Inferior parietal cortex (tissue), 1 donor: ENCODE data around the gene LRRC8A.
"Not testable (repeated sequence)": the region's sequence is repeated elsewhere in the genome, so short reads cannot be mapped to it uniquely, and the experiment has no call there.

Experiments
- DNase-seq: peaks from one replicate; pipeline ENCODE4 v3.0.0-alpha.2; 2016; ENCODE audit errors: extremely low spot score

LRRC8A gene

GRCh38 chr9:128921881-128922763, 40.2 kb downstream of the LRRC8A start:
- DNase-seq: no peak

GRCh38 chr9:128923493-128923883, 41.6 kb downstream of the LRRC8A start:
- no peak for DNase-seq

- peak; percentile 59 for DNase-seq
Measured at GRCh38 chr9:128927731-128928411, 45.9 kb downstream of the LRRC8A start.

GRCh38 chr9:128928624-128929023, 46.7 kb downstream of the LRRC8A start:
- no peak for DNase-seq

- no peak for DNase-seq
Measured at GRCh38 chr9:128929560-128929959, 47.6 kb downstream of the LRRC8A start.

- DNase-seq: no peak
Measured at GRCh38 chr9:128933731-128934130, 51.8 kb downstream of the LRRC8A start.

DNA sequence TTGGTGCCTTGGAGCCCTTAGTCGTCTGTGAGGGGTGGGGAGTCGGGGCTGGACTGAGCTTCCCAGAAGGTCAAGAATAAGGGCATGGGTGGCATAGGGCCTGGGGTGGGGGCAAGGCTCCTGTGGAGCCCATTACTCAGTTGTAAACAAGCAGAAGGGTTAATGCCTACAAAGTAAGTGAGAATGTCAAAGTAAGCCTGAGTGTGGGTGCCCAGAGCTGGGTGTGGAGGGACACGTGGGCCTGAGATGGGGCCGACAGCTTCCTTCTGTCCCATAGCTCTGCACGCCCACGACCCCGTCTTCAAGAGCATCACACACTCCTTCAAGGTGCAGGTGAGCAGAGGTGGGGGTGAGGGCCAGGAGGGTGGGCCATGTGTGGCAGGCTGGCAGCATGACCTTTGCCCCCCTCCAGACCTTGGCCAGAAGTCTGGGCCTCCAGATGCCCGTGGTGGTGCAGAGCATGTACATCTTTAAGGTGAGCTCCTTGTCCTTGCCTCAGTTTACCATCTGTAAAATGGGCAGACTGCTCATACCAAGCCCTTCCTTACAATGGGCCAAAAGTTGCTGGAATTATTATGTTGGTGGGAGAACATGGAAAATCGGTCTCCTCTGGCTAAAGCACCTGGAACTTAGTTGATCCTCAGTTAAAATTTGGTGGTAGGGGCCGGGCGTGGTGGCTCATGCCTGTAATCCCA, 54.4 kb downstream of the LRRC8A start:
- no peak for DNase-seq

DNA sequence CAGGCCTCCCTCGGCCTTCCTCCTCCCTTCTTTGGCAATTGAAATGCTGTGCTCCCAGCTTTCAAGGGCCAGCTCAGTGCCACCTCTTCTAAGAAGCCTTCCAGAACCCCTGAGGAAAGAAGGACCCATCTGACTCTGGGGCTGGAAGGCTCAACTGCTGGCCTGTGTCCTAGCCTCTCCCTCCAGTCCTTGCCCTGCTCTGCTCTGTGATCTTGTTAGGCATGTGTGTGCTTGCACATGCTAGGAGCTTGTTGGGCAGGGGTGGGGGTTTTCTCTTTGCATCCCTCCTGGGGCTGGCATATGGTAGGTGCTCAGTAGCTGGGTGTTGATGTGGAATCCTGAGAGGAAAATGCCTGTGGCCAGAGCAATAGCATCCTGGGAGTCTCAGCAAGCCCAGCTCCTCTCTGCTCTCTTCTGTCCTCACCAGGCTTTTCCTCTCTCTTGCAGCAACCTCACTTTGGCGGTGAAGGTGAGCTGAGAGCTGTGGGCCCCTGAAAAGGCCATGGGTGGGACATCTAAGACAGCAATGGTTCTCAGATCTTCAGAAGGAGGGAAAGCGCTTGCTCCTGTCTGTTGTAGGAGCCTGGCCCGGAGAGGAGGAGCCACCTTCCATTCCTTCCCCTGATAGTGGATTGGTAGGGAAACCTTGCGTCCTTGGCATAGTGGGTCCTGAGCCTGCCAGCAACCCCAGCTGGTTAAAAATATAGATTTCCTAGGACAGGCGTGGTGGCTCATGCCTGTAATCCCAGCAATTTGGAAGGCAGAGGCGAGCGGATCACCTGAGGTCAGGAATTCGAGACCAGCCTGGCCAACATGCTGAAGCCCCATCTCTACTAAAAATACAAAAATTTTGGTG, 55.6 kb downstream of the LRRC8A start:
- DNase-seq: no peak

GRCh38 chr9:128940271-128940921, 58.5 kb downstream of the LRRC8A start:
- no peak for DNase-seq

DNA sequence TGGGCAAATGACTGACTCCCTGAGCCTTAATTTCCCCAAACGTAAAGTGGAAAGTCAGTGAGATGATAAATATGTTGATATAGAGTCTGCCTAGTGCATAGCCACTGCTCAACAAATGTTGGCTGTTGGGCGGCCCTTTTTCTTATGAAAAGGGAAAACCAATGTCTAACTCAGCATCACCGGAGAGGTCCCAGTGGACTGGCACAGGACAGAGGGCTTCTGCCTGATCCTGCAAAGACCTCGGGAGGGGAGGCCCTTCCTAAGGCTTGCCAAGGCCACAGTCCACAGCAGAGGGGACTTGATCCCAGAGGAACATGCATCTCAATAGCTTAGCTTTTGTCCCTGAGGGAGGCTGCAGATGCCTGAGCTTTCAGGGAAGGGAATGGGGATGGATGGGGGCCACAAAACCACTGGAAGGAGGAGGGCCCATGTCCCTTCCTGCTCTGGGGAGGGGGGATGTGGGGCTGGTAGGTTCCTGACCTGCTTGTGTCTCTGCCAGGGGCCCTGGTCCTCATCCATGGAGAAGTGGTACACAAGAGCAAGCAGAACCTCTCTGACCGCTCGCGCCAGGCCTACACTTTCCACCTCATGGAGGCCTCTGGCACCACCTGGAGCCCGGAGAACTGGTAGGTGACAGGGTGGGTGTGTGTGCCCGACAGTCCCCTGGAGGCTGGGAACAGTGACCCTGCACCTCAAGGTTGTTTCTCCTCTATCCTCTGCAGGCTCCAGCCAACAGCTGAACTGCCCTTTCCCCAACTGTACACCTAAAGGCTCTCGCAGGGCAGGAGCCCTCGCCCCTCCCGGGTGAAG, 59.2 kb downstream of the LRRC8A start:
- no peak for DNase-seq

DNA sequence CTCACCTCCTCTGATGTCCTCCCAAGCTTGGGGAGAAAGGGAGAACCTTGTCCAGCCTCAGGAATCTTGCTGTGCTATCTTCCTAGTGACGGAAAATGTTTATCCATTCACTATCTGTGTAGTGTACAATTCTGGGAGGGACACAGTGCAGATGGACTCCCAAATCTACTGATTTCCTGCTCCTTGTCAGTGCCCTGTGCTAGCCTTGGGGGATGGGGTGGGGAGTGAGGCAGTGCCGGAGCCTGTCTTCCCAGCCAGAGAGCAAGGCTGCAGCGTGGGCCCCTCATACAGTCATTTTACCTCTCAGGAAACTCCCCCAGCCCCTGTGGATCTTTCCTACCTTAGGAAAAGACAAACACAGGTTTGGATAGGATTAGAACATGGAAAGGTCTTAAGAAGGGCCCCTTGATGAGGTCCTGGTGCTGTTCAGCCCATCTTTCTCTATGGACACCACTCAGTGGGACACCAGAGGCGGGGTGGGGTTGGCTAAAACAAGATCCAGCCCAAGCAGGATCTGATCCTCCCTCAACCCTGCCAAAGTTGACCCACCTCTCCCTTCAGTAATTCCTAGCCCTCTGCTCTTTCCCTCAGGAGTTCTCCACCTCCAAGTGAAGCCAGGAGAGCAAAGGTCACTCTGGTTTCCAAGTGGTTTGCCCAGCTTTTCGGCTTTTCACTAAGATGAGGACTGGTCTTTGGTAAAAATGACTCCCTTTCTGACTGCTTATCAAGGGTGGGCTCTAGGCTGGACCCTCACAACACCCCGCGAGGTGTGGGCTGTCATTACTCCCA, 62.1 kb downstream of the LRRC8A start:
- DNase-seq: no peak

GRCh38 chr9:128944966-128945365, 63.0 kb downstream of the LRRC8A start:
- not testable (repeated sequence) for DNase-seq

GRCh38 chr9:128945798-128946501, 64.0 kb downstream of the LRRC8A start:
- no peak for DNase-seq

- DNase-seq: peak; percentile 22
Measured at GRCh38 chr9:128946571-128947276, 64.8 kb downstream of the LRRC8A start.

DNA sequence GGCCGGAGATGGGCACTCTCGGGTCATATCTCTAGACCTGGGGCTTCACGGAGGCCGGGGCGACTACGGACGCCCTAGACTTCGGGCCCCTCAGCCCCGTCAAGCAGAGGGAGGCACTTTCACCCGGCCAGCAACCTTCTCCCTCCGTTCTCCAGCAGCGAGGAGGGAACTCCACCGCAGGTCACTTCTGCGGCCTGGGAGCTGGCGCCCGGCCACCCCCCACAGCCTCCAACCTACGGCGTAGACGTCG, 65.3 kb downstream of the LRRC8A start:
- no peak for DNase-seq

GRCh38 chr9:128947527-128948301, 65.8 kb downstream of the LRRC8A start, which contains the start of the genes DOLK and NUP188:
TSS of gene DOLK (minus strand) at chr9:128947603. CDS start at chr9:128947303, 300 bp downstream.
TSS of gene NUP188 (plus strand) at chr9:128947699. CDS start at chr9:128947720, 21 bp downstream.
- DNase-seq: peak; percentile 96

DNA sequence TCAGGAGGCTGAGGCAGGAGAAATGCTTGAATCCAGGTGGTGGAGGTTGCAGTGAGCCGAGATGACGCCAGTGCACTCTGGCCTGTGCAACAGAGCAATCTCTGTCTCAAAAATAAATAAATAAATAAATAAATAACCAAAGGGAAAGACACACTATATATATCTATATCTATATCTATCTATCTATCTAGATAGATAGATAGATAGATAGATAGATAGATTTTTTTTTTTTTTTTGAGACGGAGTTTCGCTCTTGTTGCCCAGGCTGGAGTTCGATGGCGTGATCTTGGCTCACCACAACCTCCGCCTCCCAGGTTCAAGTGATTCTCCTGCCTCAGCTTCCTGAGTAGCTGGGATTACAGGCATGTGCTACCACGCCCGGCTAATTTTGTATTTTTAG, 79.5 kb downstream of the LRRC8A start:
- DNase-seq: not testable (repeated sequence)
